ENCODE data around the gene HECW1. TPM values are rescaled to one million over a fixed set of nuclear protein-coding genes. Genes with fewer than 3 reads are reported as not detected.

The HECW1 gene
- total and polyA plus RNA-seq, 2 of the 13 experiments (the other 11 are each of a cell fraction or from before 2014, with no cell fraction given), result not detected

GRCh38 chr7:43502941-43503340 is 390.5 kb downstream of the HECW1 start:
- no peak for ATAC-seq
- no TSS peak for BruUV-seq (replicated peaks)

More at GRCh38 chr7:43502941-43503340, 390.5 kb downstream of the HECW1 start:
- Histone ChIP-seq H3K79me2 (ENCODE audit: insufficient read depth, low read length) (no peaks in the 10 kb centered on the region), H3K9ac (ENCODE audit: insufficient read depth, low read depth, low read length) (no peak overlapping the region), H3K36me3 (replicated peaks in 1 of 2; ENCODE audit: control insufficient read depth in 1 of 2, insufficient read depth in 2 of 2, low read length in 2 of 2) (no peaks in the 10 kb centered on the region), H3K9me3 (ENCODE audit: low read length) (no peaks in the 10 kb centered on the region), H3K27ac (ENCODE audit: extremely low read length, insufficient read depth, low read length) (no peak overlapping the region), H4K20me1 (ENCODE audit: insufficient read depth, low read length) (no peaks in the 10 kb centered on the region), H2AFZ (ENCODE audit: low read length) (no peak overlapping the region), H3K4me2 (ENCODE audit: low read depth, low read length) (no peak overlapping the region), H3K4me3 (replicated peaks in 1 of 3; ENCODE audit: insufficient read depth in 1 of 3, low read depth in 2 of 3, low read length in 3 of 3) (no peak overlapping the region), H3K27me3 (ENCODE audit: control insufficient read depth in 1 of 2, insufficient read depth in 2 of 2, low read length in 2 of 2) (no peaks in the 10 kb centered on the region), H3K4me1 (ENCODE audit: insufficient read depth, low read length) (peaks cover 63% of the 10 kb centered on the region)
- FAIRE-seq (no peak), DNase-seq (ENCODE audit: low spot score) (no peak)
- ChIA-PET POLR2A (interaction anchor here (2.1 kb wide), 1 partner anchor 227 kb away, joined by 4 read pairs; the partner anchor contains the start of gene COA1), CTCF (ENCODE audit: low intra/inter-chr PET ratio, low total read pairs) (no interaction called here)
- in situ Hi-C loops (cut with HindIII; ENCODE audit: extremely low pct_ligation_motif_present, low pct_unique_long_range_greater_than_20kb), result no loop called here
- intact Hi-C loops (cut with micrococcal nuclease; ENCODE audit: unreplicated experiment), result loop anchor here (1.0 kb wide), 1 partner anchor 16 kb away; no protein-coding TSS in a partner anchor
- WGBS (ENCODE audit: low lambda C conversion rate), result 96% methylated on average over 7 of the region's 7 CpGs
- TF ChIP-seq PRMT3 (CRISPR knock-in tag; IDR thresholded peaks at IDR 0.05; ENCODE audit: borderline replicate concordance, low read depth), result no peak
- TF ChIP-seq ZNF580 (CRISPR knock-in tag; IDR thresholded peaks at IDR 0.05; ENCODE audit: borderline replicate concordance, low read depth), result no peak
- no peak for TF ChIP-seq MEF2D (CRISPR knock-in tag; IDR thresholded peaks at IDR 0.05)
- no peak for TF ChIP-seq POLR2A (IDR thresholded peaks at IDR 0.05; ENCODE audit: insufficient read depth in 1 of 2, low read depth in 2 of 2, low read length in 2 of 2)
- no peak for TF ChIP-seq MTF1 (CRISPR knock-in tag; IDR thresholded peaks at IDR 0.05)
- TF ChIP-seq, protein P1, sequence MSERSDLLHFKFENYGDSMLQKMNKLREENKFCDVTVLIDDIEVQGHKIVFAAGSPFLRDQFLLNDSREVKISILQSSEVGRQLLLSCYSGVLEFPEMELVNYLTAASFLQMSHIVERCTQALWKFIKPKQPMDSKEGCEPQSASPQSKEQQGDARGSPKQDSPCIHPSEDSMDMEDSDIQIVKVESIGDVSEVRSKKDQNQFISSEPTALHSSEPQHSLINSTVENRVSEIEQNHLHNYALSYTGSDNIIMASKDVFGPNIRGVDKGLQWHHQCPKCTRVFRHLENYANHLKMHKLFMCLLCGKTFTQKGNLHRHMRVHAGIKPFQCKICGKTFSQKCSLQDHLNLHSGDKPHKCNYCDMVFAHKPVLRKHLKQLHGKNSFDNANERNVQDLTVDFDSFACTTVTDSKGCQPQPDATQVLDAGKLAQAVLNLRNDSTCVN (CRISPR knock-in tag; IDR thresholded peaks at IDR 0.05; ENCODE audit: borderline replicate concordance), result no peak
- TF ChIP-seq, protein P2, sequence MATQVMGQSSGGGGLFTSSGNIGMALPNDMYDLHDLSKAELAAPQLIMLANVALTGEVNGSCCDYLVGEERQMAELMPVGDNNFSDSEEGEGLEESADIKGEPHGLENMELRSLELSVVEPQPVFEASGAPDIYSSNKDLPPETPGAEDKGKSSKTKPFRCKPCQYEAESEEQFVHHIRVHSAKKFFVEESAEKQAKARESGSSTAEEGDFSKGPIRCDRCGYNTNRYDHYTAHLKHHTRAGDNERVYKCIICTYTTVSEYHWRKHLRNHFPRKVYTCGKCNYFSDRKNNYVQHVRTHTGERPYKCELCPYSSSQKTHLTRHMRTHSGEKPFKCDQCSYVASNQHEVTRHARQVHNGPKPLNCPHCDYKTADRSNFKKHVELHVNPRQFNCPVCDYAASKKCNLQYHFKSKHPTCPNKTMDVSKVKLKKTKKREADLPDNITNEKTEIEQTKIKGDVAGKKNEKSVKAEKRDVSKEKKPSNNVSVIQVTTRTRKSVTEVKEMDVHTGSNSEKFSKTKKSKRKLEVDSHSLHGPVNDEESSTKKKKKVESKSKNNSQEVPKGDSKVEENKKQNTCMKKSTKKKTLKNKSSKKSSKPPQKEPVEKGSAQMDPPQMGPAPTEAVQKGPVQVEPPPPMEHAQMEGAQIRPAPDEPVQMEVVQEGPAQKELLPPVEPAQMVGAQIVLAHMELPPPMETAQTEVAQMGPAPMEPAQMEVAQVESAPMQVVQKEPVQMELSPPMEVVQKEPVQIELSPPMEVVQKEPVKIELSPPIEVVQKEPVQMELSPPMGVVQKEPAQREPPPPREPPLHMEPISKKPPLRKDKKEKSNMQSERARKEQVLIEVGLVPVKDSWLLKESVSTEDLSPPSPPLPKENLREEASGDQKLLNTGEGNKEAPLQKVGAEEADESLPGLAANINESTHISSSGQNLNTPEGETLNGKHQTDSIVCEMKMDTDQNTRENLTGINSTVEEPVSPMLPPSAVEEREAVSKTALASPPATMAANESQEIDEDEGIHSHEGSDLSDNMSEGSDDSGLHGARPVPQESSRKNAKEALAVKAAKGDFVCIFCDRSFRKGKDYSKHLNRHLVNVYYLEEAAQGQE (IDR thresholded peaks at IDR 0.05; ENCODE audit: borderline replicate concordance in 1 of 2, low read depth in 1 of 2, low read length in 2 of 2), result no peak
- TF ChIP-seq, protein P3, sequence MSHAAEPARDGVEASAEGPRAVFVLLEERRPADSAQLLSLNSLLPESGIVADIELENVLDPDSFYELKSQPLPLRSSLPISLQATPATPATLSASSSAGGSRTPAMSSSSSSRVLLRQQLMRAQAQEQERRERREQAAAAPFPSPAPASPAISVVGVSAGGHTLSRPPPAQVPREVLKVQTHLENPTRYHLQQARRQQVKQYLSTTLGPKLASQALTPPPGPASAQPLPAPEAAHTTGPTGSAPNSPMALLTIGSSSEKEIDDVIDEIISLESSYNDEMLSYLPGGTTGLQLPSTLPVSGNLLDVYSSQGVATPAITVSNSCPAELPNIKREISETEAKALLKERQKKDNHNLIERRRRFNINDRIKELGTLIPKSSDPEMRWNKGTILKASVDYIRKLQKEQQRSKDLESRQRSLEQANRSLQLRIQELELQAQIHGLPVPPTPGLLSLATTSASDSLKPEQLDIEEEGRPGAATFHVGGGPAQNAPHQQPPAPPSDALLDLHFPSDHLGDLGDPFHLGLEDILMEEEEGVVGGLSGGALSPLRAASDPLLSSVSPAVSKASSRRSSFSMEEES (CRISPR knock-in tag; IDR thresholded peaks at IDR 0.05), result no peak
- TF ChIP-seq HNRNPL (IDR thresholded peaks at IDR 0.05; ENCODE audit: low read depth, low read length), result no peak
- TF ChIP-seq ELK4 (CRISPR knock-in tag; IDR thresholded peaks at IDR 0.05; ENCODE audit: borderline replicate concordance), result no peak
- TF ChIP-seq, protein P4, sequence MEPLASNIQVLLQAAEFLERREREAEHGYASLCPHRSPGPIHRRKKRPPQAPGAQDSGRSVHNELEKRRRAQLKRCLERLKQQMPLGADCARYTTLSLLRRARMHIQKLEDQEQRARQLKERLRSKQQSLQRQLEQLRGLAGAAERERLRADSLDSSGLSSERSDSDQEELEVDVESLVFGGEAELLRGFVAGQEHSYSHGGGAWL (CRISPR knock-in tag; IDR thresholded peaks at IDR 0.05), result no peak
- TF ChIP-seq HOXA9 (CRISPR knock-in tag; IDR thresholded peaks at IDR 0.05; ENCODE audit: borderline replicate concordance), result no peak
- no peak for TF ChIP-seq SMAD1 (CRISPR knock-in tag; IDR thresholded peaks at IDR 0.05; ENCODE audit: borderline replicate concordance, low read depth)
- no peak for TF ChIP-seq FOXP1 (IDR thresholded peaks at IDR 0.05)
- TF ChIP-seq FOXP1 (CRISPR knock-in tag; IDR thresholded peaks at IDR 0.05), result no peak

Measured in HepG2 (cell line).